Stimulated activated CD4-positive, alpha-beta T cell treated with anti-CD3 and anti-CD28 coated beads, Interleukin-4, amount 100 ng/mL, for 24 hours (primary cell): ENCODE results near the gene POLR3B.
"Not testable (repeated sequence)": the region's sequence is repeated elsewhere in the genome, so short reads cannot be mapped to it uniquely, and the experiment has no call there.

Experiments
- DNase-seq: peaks from one replicate; pipeline ENCODE4 v3.0.0-alpha.2; 2020

Gene POLR3B

DNA sequence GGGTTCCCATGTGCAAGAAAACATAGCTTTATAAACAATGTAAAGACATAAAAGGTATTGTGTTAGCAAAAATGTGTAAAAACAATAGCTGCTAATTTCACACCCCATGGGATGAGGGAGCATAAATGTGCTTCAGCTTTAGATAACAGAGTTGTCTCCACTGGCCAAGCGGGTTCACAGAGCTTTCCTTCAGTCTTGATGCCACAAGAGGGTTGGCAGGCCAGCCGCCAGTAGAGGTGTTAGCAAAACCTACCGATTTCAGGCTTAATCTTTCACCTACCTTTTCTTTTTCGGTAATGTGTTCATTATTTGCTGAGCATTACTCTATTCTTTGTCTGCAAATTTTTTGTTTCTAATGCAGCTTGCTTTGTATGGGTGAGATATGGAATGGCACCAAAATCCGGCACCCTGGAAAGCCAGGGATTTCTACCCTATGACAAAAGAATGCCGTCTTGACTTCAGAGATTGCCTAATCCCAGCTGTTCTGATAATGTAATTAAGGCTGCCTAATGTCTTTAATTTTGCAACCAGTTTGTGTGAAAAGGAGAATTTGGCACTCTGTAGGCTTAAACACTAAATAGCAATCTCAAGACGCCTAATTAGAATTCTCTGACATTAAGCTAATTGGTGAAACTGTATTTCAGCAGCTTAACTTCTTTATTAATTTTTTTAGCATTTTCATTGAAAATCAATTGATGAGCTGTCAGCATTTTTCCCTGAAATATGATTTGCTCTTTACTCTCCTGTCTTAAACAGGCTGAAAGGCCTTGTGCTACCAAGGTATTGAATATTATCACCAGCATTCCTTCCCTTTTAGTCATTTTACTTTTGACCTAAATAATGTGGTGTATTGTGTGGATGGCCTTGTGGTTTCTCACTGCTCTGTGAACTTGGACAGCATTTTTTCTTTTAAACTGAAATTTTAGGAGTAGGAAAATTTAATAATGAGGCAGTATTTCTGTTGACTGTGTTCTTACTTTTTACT, 60.7 kb downstream of the POLR3B start:
- no peak for DNase-seq

DNA sequence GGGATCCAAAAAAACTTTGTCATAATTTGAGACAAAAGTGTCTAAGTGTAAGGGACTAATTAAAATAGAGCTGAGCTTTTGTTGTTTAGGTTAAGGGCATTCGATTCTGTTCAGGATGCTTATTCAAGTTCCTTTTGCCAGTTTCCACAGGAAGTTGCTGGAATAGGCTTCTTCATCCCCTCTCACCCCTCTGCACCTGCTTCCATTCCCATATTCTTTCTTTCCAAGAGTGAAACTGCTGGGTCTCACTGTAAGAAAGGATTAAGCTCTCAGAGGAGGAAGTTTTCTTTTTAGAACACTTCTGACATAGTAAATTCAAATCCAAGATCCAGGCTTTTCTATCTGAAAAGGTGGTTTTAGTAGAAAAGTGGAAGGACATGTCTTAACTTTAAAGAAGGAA, 61.4 kb downstream of the POLR3B start:
- no peak for DNase-seq

DNA sequence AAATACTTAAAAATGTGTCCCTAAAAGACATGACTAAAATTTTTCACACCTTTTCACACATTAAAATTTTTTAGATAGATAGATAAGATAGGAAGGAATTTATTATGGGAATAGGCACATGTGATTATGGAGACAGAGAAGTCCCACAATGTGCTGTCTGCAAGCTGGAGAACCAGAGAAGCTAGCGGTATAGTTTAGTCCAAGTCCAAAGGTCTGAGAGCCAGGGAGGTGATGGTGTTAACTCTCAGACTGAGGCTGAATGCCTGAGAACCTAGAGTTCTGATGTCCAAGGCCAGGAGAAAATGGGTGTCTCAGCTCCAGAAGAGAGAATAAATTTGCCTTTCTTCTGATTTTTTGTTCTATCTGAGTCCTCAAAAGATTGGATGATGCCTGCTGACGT, 65.7 kb downstream of the POLR3B start:
- DNase-seq, result no peak

DNA sequence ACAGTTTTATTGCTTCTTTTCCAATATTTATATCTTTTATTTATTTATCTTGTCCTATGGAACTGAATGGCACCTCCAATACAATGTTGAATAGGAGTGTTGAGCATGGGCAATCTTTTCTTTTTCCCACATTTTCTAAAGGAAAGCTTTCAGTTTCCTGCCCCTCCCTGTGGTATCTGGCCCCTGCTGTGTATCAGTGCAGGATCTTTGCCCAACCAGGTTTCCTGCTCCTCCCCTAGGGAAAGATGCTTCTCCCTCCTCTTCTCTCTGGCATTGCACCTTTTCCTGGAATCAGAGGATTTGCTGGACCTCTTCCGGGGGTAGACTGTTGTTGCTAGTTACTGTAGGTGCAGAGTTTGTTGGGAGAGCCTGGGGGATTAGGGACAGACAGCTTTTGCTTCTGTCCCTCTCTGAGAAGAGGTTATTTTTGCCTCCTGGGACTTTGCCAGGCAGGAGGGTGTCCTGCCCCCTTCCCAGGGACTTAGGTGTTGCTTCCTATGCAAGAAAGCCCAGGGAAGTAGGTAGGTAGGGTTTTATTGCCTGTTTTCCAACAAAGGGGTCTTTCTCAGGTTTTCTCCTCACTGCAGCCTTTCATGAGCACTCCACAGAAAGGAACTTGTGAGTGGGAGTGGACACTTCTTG, 67.6 kb downstream of the POLR3B start:
- DNase-seq, result no peak

DNA sequence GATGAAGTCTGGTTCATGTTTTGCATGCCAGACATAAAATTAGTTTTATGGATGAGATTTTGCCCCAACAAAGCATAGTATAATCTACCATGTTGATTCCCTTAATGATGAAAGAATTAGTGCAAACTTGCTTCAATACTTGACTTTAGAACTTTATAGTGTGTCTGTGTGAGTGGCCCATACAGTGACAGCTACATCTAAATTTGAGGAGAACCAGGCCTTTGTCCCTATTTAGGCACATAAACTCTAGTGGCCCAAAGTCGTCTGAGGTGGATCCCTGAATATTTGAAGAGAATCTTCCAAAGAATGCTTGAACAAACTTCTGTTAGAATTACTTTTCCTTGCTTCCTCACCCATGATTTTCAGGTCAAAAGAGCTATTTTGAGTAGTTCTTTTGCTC, 70.4 kb downstream of the POLR3B start:
- no peak for DNase-seq

DNA sequence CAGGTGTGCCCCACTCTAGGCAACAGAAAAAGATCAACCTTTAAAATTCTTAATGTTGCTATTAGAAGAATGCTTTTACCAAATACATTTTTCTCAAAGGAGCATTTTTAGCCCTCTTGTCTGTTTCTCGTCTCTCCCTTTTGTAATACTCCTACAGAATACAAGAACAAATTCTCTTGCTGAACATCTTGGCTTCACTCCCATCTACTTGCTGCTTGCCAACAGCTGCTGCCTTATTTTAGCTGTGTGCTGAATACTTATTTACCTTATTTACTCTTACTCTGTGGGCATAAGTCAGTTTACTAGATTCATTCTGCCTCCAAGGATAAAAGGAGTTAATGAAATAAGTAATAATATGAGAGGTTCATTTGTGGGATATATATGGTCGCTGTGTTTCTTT, 70.8 kb downstream of the POLR3B start:
- no peak for DNase-seq

DNA sequence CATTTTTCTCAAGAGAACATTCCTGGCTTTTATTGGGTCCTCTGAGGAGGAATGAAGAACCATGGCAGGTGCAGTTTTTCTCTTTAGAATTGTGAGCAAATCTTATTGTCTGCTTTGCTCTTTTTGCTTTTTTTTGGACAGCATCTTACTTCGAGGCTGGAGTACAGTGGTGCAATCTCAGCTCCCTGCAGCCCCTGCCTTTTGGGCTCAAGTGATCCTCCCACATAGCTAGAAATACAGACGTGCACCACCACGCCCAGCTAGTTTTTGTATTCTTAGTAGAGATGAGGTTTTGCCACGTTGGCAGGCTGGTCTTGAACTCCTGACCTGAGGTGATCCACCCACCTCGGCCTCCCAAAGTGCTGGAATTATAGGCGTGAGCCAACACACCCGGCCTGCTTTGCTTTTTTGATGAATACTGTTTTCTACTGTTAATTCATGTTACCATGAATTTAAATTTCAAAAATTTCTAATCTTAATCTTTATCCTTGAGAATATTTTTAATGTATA, 71.5 kb downstream of the POLR3B start:
- DNase-seq, result no peak

DNA sequence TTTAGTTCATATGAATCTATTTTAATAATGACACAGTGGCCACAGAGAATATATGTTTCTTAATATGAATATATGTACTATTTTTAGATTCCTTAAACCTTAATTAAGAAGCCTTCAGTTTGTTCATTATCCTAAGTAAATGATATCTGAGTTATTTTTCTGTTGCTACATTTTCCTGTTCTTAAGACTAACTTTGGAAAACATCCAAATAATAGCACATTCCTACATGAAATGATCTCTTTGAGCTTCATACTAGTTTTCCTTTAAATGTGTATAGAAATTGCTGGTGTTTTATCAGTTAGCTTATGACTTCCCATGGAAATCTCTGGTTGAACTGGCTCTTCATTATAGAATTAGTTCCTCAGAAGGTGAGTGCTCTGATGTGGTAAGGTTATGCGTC, 72.1 kb downstream of the POLR3B start:
- DNase-seq, result no peak

DNA sequence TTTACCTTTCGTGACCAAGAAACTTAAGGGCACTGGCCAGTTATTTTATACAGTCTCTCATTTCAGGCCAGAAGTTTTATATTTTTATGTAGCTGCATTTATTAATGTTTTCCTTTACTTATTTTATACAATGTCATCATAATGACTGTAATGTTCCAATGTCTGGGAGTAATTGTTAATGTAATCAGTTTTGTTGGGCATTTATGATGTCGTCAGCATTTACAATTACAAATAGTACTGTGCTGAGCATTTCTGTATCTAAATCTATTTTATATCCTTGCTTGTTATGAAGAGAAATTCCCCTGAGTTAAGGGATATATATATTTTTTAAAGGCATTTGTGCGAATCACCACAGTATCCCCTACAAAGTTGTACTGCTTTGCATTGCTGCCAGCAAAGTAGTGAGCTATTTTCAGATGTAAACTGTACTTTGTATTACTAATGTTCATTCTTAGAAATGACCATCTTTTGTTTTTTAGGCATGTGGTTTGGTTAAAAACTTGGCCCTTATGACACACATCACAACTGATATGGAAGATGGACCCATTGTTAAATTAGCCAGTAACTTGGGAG, 74.4 kb downstream of the POLR3B start:
- DNase-seq, result no peak

DNA sequence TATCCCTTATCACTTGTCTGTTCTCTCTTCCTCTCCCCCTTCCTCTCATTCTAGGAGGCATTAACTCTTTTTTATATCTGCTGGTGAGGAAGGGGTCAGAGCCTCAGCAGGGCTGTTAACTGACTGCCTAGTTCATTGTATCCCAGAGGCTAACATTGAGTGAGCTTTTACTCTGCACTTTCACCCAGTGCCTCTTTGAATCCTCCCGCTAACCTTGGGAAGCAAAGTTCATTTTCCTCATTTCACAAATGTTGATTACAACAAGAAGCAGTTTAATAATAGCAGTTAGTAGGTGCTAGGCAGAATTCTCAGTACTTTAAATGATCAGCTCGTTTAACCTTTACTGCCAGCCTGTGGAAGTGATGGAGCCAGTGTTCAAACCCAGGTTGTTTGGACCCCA, 75.5 kb downstream of the POLR3B start:
- no peak for DNase-seq

DNA sequence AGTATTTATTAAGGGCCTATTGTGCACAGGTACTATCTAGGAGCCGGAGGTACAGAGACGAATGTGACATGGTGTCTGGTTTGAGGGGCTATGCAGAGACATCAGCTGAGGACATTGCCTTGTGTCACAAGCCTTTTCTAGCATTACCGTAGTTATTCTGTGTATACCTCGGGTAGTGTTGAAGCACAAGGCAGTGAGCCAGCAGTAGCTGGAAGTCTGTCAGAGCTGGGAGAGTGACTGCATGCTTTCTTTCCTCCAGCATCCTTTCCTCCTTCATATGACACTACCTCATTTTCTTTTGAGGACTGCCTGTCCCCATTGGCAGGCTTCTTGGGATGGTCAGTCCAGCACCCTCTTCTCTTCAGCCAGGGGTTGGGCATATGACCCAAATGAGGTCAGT, 77.0 kb downstream of the POLR3B start:
- DNase-seq, result no peak

DNA sequence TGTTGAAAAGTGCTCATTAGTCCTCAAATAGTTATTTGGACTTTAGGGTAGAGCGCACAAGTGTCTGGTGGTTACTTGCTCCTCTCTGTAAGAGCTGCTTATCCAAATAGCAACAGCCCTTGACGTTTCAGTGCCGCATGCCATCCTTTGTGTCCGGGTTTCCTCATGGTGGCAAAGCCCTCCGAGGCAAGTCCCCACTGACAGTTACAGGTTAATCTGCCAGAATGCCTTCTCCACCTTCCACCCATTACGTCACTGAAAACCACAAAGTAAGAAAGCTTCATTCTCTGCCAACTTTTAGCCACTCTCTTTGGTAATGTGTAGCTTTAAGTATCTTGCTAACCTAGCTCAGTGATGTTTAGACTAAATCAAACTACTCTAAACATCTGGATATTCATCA, 78.6 kb downstream of the POLR3B start:
- DNase-seq, result no peak

DNA sequence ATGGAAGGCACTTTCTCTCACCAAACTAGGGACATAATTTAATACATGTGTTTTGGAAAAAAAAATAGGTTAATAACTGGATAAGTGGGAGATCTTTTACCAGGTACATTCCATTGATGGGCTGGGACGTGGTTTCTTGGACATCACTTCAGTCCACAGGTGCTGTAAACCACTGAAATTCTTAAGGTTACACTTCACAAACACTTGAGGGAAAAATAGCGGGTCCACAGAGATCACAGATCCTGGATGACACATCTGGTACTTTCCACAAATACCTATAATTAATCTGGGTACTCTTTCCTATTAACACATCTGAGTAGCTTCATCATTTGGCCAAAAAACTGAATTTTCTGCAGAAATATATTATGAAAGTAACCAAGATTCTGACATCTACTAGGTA, 85.0 kb downstream of the POLR3B start:
- no peak for DNase-seq

DNA sequence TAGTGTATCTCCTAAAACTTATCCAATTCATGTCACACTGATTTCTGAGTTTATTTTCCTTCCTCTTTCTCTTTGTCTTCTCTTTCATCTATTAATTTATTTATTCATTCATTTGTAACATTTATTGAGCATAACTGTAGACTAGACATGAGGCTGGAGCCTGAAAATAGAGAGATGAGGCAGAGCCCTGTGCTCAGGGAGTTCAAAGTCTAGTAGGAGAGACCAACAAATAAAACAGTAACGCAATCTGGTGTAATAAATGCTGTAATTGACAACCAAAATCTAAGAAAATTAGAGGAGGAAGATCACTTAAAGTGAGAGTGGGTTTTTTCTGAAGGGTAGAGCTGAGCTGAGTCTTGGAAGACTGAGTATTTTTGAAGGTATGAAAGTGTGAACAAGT, 87.5 kb downstream of the POLR3B start:
- DNase-seq, result no peak

DNA sequence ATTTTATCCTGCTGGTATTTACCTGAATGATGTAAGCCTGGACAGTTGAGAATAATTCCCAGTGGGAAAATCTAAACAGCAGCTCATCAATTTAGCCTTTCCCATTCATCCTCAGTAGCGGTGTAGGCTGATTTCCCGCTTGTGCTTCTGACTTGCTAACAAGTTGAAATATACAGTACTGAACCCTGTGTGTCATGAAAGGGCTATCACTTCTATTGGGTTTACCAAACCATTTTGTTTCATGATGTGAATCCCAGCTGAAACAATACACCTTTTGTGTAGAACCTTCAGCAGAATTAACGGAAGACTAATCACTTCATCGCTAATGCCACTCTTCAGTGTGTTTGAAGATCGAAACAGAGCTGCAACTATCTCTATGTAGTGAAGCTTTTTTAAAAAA, 88.4 kb downstream of the POLR3B start:
- no peak for DNase-seq

DNA sequence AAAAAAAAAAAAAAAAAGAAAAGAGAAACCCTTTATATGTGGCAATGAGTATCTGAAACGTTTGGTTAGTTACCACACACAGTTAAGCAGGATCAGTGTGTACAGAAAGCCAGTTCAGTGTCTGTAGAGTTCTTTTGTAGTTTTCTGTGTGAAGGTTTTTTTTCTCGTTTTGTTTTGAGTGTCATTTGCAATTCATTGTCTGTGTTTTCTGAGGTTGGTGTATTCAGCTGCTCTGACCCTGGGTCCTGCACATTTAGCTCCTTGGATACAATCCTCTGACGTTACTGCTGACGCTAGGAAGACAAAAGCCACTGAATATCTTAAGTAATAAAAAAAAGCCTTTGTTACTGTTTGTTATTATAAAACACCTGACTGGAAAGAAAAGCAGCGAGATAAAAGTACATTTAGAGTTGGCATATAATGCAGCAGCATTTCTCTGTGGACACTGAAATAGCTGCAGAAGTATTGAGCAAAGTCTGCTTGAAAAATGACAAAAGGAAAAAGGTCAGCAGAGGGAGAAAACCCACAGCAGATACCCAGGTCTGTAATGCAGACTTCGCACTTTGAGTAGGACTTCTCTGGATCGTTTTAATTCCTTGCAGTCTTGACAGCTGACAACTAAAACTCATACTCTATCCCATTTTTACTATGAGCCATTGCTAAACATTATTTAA, 89.0 kb downstream of the POLR3B start:
- no peak for DNase-seq

DNA sequence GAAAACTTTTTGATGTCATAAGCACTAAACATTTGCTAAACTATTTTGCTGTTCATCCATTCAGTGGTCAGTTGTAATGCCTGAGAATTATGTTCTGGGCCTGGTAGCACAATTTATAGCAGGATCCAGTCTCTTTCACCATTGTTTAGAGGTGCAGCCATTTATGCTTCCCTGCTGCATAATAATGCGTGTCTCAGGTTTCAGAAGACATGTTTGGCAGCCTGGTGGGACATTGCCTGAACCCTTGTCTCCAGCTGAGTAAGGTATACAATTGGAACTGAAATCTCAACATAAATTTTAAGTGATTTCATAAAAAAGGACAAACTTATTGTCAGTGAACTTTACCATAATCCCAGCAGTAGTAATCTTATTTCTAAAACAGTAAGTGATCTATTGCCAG, 94.8 kb downstream of the POLR3B start:
- DNase-seq, result no peak

DNA sequence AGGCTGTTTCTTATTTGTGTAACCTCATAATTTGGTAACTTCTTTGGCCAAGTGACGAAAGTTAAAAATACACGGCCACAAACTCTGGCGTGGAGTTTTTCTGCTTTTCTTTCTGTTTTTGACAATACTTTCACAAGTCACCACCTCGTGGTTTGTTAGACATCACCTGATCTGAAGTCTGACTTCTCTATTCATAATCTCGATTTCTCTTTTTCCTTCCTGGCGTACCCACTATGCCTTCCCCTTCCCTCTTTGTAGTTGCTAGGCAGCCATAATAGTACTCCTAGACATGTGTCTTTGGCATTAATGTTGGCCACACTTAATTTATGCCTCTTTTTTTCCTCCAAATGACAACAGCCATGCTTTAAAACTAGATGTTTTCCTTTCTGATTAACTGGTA, 97.6 kb downstream of the POLR3B start:
- DNase-seq, result no peak

DNA sequence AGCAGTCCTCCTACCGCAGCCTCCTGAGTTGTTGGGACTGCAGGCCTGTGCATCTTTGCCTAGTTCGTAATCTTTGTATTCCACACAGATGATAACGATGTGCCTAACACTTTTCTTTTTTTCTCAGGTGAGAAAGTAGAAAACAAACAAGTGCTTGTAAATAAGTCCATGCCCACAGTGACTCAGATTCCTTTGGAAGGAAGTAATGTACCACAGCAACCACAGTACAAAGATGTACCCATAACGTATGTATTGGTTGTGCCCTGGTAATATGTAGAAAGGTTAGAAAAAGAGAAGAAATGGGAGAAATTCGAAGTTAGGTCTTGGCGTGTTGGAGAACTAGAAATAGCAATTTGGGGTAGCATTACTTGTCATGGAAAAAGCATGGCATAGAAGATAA, 101.6 kb downstream of the POLR3B start:
- no peak for DNase-seq

DNA sequence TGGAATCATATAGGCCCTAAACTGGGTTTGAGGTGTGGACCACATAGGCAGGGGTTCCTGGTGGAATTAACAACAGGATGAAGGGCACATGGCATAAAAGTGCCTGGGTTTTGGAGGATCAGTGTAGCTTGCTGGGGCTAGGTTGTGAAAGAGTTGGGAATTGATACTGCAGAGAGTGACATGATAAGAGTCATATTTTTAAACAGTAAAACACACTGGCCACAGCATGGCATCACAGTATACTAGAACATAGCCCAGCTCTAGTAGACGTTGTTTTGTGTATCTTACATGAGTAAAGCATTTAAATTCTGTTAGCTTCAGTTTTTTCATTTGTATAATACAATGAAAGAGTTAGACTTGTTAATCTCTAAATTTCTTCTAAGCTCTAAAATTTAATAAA, 102.0 kb downstream of the POLR3B start:
- DNase-seq, result no peak

DNA sequence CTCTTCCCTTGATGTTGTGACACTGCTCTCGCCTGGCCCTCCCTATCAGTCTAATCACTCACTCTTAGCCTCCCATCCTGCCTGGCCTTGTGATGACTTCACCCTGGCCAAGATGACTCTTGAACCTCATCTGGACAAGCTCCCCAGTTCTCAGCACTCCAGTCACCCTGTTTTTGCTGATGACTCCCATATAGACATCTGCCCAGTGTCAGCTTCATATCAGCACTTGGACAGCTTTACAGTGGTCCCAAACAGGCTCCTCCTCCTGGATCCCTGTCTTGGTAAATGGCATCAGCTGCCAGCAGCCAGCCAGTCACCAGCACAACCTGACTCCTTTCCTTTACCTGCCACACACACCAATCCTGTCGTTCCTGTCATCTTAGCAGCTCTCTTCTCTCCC, 104.2 kb downstream of the POLR3B start:
- DNase-seq, result no peak

DNA sequence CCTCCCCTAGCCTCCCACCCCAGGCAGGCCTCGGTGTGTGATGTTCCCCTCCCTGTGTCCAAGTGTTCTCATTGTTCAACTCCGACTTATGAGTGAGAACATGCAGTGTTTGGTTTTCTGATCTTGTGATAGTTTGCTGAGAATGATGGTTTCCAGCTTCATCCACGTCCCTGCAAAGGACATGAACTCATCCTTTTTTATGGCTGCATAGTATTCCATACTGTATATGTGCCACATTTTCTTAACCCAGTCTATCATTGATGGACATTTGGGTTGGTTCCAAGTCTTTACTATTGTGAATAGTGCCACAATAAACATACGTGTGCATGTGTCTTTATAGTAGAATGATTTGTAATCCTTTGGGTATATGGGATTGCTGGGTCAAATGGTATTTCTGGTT, 108.1 kb downstream of the POLR3B start:
- not testable (repeated sequence) for DNase-seq

DNA sequence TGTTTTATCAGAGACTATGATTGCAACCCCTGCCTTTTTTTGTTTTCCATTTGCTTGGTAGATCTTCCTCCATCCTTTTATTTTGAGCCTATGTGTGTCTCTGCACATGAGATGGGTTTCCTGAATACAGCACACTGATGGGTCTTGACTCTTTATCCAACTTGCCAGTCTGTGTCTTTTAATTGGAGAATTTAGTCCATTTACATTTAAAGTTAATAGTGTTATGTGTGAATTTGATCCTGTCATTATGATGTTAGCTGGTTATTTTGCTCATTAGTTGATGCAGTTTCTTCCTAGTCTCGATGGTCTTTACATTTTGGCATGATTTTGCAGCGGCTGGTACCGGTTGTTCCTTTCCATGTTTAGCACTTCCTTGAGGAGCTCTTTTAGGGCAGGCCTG, 118.1 kb downstream of the POLR3B start:
- not testable (repeated sequence) for DNase-seq
